Measurements from ENCODE around the gene HOXB5.

HOXB5 gene

GRCh38 chr17:48551596-48552465 lies 41.7 kb downstream of the HOXB5 start:
- no peaks in the 10 kb centered on the region for H3K36me3 ChIP-seq (ENCODE audit: control insufficient read depth, insufficient read depth, low read length)
- H3K9ac ChIP-seq (ENCODE audit: low read length) = no peak overlapping the region
- peaks cover 86% of the 10 kb centered on the region for H3K27me3 ChIP-seq (ENCODE audit: control insufficient read depth, insufficient read depth, low read length)
- H3K4me3 ChIP-seq (ENCODE audit: low read length) = no peak overlapping the region
- no peaks in the 10 kb centered on the region for H3K9me3 ChIP-seq (ENCODE audit: control insufficient read depth, low read length)
- peaks cover 9% of the 10 kb centered on the region for H3K4me1 ChIP-seq (ENCODE audit: control insufficient read depth, insufficient read depth, low read length)

GRCh38 chr17:48551214-48551555 lies 42.4 kb downstream of the HOXB5 start:
- Histone ChIP-seq H3K36me3 (ENCODE audit: control insufficient read depth, insufficient read depth, low read length) (no peaks in the 10 kb centered on the region), H3K9me3 (ENCODE audit: control insufficient read depth, low read length) (no peaks in the 10 kb centered on the region), H3K9ac (ENCODE audit: low read length) (no peak overlapping the region), H3K4me3 (ENCODE audit: low read length) (no peak overlapping the region), H3K27me3 (ENCODE audit: control insufficient read depth, insufficient read depth, low read length) (peaks cover 86% of the 10 kb centered on the region), H3K4me1 (ENCODE audit: control insufficient read depth, insufficient read depth, low read length) (peaks cover 5% of the 10 kb centered on the region)

GRCh38 chr17:48550502-48551213 lies 42.9 kb downstream of the HOXB5 start:
- peaks cover 86% of the 10 kb centered on the region for H3K27me3 ChIP-seq (ENCODE audit: control insufficient read depth, insufficient read depth, low read length)
- no peaks in the 10 kb centered on the region for H3K9me3 ChIP-seq (ENCODE audit: control insufficient read depth, low read length)
- no peaks in the 10 kb centered on the region for H3K36me3 ChIP-seq (ENCODE audit: control insufficient read depth, insufficient read depth, low read length)
- H3K4me3 ChIP-seq (ENCODE audit: low read length) = no peak overlapping the region
- peaks cover 5% of the 10 kb centered on the region for H3K4me1 ChIP-seq (ENCODE audit: control insufficient read depth, insufficient read depth, low read length)
- no peak overlapping the region for H3K9ac ChIP-seq (ENCODE audit: low read length)

- Histone ChIP-seq H3K36me3 (ENCODE audit: control insufficient read depth, insufficient read depth, low read length) (no peaks in the 10 kb centered on the region), H3K27me3 (ENCODE audit: control insufficient read depth, insufficient read depth, low read length) (peaks cover 88% of the 10 kb centered on the region), H3K9me3 (ENCODE audit: control insufficient read depth, low read length) (no peaks in the 10 kb centered on the region), H3K9ac (ENCODE audit: low read length) (no peak overlapping the region), H3K4me1 (ENCODE audit: control insufficient read depth, insufficient read depth, low read length) (peaks cover 8% of the 10 kb centered on the region), H3K4me3 (ENCODE audit: low read length) (no peak overlapping the region)
These were observed 43.6 kb downstream of the HOXB5 start for GRCh38 chr17:48549914-48550501.

- H3K36me3 ChIP-seq (ENCODE audit: control insufficient read depth, insufficient read depth, low read length) = no peaks in the 10 kb centered on the region
- H3K27me3 ChIP-seq (ENCODE audit: control insufficient read depth, insufficient read depth, low read length) = peaks cover 88% of the 10 kb centered on the region
- H3K9me3 ChIP-seq (ENCODE audit: control insufficient read depth, low read length) = no peaks in the 10 kb centered on the region
- no peak overlapping the region for H3K9ac ChIP-seq (ENCODE audit: low read length)
- no peak overlapping the region for H3K4me3 ChIP-seq (ENCODE audit: low read length)
- H3K4me1 ChIP-seq (ENCODE audit: control insufficient read depth, insufficient read depth, low read length) = peaks cover 4% of the 10 kb centered on the region
These were observed 44.3 kb downstream of the HOXB5 start for GRCh38 chr17:48549281-48549630.

- H3K9me3 ChIP-seq (ENCODE audit: control insufficient read depth, low read length) = no peaks in the 10 kb centered on the region
- H3K36me3 ChIP-seq (ENCODE audit: control insufficient read depth, insufficient read depth, low read length) = no peaks in the 10 kb centered on the region
- peaks cover 88% of the 10 kb centered on the region for H3K27me3 ChIP-seq (ENCODE audit: control insufficient read depth, insufficient read depth, low read length)
- H3K4me1 ChIP-seq (ENCODE audit: control insufficient read depth, insufficient read depth, low read length) = peaks cover 4% of the 10 kb centered on the region
- no peak overlapping the region for H3K4me3 ChIP-seq (ENCODE audit: low read length)
- no peak overlapping the region for H3K9ac ChIP-seq (ENCODE audit: low read length)
These were observed 44.9 kb downstream of the HOXB5 start for GRCh38 chr17:48548523-48549280.

- Histone ChIP-seq H3K27me3 (ENCODE audit: control insufficient read depth, insufficient read depth, low read length) (peaks cover 89% of the 10 kb centered on the region), H3K4me3 (ENCODE audit: low read length) (no peak overlapping the region), H3K36me3 (ENCODE audit: control insufficient read depth, insufficient read depth, low read length) (no peaks in the 10 kb centered on the region), H3K9ac (ENCODE audit: low read length) (no peak overlapping the region), H3K4me1 (ENCODE audit: control insufficient read depth, insufficient read depth, low read length) (peaks cover 4% of the 10 kb centered on the region), H3K9me3 (ENCODE audit: control insufficient read depth, low read length) (no peaks in the 10 kb centered on the region)
These were observed 45.6 kb downstream of the HOXB5 start for GRCh38 chr17:48547808-48548522.

- Histone ChIP-seq H3K9me3 (ENCODE audit: control insufficient read depth, low read length) (no peaks in the 10 kb centered on the region), H3K4me1 (ENCODE audit: control insufficient read depth, insufficient read depth, low read length) (peaks cover 4% of the 10 kb centered on the region), H3K9ac (ENCODE audit: low read length) (no peak overlapping the region), H3K4me3 (ENCODE audit: low read length) (no peak overlapping the region), H3K36me3 (ENCODE audit: control insufficient read depth, insufficient read depth, low read length) (no peaks in the 10 kb centered on the region), H3K27me3 (ENCODE audit: control insufficient read depth, insufficient read depth, low read length) (peaks cover 88% of the 10 kb centered on the region)
These were observed 46.4 kb downstream of the HOXB5 start for GRCh38 chr17:48546924-48547807.

- Histone ChIP-seq H3K4me3 (ENCODE audit: low read length) (no peak overlapping the region), H3K9me3 (ENCODE audit: control insufficient read depth, low read length) (no peaks in the 10 kb centered on the region), H3K36me3 (ENCODE audit: control insufficient read depth, insufficient read depth, low read length) (no peaks in the 10 kb centered on the region), H3K9ac (ENCODE audit: low read length) (no peak overlapping the region), H3K4me1 (ENCODE audit: control insufficient read depth, insufficient read depth, low read length) (peaks cover 4% of the 10 kb centered on the region), H3K27me3 (ENCODE audit: control insufficient read depth, insufficient read depth, low read length) (peaks cover 88% of the 10 kb centered on the region)
These were observed 47.2 kb downstream of the HOXB5 start for GRCh38 chr17:48546137-48546923.

- Histone ChIP-seq H3K4me1 (ENCODE audit: control insufficient read depth, insufficient read depth, low read length) (peaks cover 4% of the 10 kb centered on the region), H3K9me3 (ENCODE audit: control insufficient read depth, low read length) (no peaks in the 10 kb centered on the region), H3K27me3 (ENCODE audit: control insufficient read depth, insufficient read depth, low read length) (peaks cover 87% of the 10 kb centered on the region), H3K36me3 (ENCODE audit: control insufficient read depth, insufficient read depth, low read length) (no peaks in the 10 kb centered on the region), H3K4me3 (ENCODE audit: low read length) (no peak overlapping the region), H3K9ac (ENCODE audit: low read length) (no peak overlapping the region)
These were observed 48.0 kb downstream of the HOXB5 start for GRCh38 chr17:48545539-48545938.

All from mucosa of stomach (tissue), 1 donor.